Panc1 (cell line): ENCODE measurements around the gene SLC19A3.
"Not testable (repeated sequence)": the region's sequence is repeated elsewhere in the genome, so short reads cannot be mapped to it uniquely, and the experiment has no call there.

Source experiments
- CTCF ChIP-seq: fragments of 450-650 bp; IDR thresholded peaks from 2 replicates; pipeline ENCODE4 v1.5.1; 2017; ENCODE audit warnings: mild to moderate bottlenecking
- POLR2AphosphoS5 ChIP-seq: IDR thresholded peaks from 2 replicates; pipeline ENCODE4 v1.6.1; 2012; ENCODE audit warnings: mild to moderate bottlenecking, low read depth, low read length, moderate library complexity
- REST ChIP-seq, 2 experiments: IDR thresholded peaks; 2 replicates each; pipeline ENCODE4 v1.6.1; 2011 to 2012; ENCODE audit warnings: low read depth in 2 of 2, control low read depth in 1 of 2, low read length in 1 of 2, mild to moderate bottlenecking in 1 of 2, moderate library complexity in 1 of 2; ENCODE audit not compliant: insufficient read depth in 1 of 2
- SIN3A ChIP-seq: IDR thresholded peaks from 2 replicates; pipeline ENCODE4 v1.6.1; 2012; ENCODE audit warnings: low read depth, mild to moderate bottlenecking, low read length, moderate library complexity, borderline replicate concordance; ENCODE audit not compliant: insufficient read depth
- TCF7L2 ChIP-seq: IDR thresholded peaks from 2 replicates; pipeline ENCODE4 v1.6.1; 2011; ENCODE audit warnings: mild to moderate bottlenecking, low read depth, low read length, inconsistent platforms

GRCh38 chr2:227722821-227723220, 5.0 kb upstream of the SLC19A3 start:
- not testable (repeated sequence) for TF ChIP-seq POLR2AphosphoS5; CTCF; REST (IDR thresholded peaks at IDR 0.05; ENCODE audit: insufficient read depth in 1 of 2, low read depth in 2 of 2, low read length in 1 of 2); SIN3A; TCF7L2
